Measurements from ENCODE around the gene CADM2.

CADM2 gene

DNA sequence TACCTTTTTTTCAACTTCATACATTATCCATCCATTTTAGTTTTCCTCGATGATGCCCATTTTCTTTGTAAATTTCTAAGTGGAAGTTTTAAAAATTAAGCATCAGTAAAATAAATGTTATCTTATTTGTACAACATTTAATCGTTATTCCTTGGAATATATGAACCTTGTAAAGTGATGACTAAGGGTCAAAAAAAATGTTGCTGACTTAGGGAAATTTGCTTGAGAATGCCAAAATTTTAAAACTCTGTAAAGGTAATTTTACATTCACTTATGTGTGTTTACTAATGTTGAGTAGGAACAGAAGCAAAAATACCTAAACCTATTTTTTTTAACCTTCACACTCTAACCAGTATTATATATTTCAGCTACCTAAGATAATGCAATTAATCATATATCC, 1115.0 kb downstream of the CADM2 start:
- H3K4me3 ChIP-seq (ENCODE audit: low read depth, low read length) = no peak overlapping the region
- TF ChIP-seq, protein P1, sequence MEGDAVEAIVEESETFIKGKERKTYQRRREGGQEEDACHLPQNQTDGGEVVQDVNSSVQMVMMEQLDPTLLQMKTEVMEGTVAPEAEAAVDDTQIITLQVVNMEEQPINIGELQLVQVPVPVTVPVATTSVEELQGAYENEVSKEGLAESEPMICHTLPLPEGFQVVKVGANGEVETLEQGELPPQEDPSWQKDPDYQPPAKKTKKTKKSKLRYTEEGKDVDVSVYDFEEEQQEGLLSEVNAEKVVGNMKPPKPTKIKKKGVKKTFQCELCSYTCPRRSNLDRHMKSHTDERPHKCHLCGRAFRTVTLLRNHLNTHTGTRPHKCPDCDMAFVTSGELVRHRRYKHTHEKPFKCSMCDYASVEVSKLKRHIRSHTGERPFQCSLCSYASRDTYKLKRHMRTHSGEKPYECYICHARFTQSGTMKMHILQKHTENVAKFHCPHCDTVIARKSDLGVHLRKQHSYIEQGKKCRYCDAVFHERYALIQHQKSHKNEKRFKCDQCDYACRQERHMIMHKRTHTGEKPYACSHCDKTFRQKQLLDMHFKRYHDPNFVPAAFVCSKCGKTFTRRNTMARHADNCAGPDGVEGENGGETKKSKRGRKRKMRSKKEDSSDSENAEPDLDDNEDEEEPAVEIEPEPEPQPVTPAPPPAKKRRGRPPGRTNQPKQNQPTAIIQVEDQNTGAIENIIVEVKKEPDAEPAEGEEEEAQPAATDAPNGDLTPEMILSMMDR (conservative IDR thresholded peaks at IDR 0.05; ENCODE audit: low read depth, low read length) = no peak
- DNase-seq (ENCODE audit: low read depth) = no peak

DNA sequence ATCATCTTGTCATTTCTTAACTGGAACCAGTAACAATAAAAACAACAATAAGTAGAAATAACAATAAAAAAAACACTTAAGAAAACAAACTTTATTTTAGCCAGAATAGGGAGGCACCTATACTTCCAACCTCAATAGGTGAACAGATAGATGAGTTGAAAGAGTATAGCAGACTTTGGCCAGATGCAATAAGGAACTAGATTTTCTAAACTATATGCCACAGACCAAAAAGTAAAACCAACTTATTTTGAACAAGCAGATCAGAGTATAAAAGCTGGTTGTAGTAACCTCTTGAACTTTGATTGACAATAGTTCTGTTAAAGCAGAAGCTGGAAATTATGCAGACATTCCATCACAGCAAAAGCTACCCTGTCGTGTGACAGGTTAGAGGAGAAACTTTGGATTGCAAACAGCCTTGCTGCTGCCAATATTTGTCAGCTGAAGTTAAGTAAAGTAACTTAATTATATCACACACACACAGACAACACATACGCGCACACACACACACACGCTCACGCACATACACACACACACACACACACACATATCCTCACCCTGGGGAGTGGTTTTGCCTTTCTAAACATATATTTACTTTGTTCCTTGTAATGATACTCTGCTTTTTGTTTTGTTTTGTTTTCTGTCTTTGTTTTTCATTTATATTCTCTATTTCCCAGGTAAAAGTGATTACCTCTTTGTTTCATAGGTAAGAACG, 1128.5 kb downstream of the CADM2 start:
- no peak for DNase-seq (ENCODE audit: low read depth)
- H3K4me3 ChIP-seq (ENCODE audit: low read depth, low read length) = no peak overlapping the region
- TF ChIP-seq, protein P1 (conservative IDR thresholded peaks at IDR 0.05; ENCODE audit: low read depth, low read length) = no peak

DNA sequence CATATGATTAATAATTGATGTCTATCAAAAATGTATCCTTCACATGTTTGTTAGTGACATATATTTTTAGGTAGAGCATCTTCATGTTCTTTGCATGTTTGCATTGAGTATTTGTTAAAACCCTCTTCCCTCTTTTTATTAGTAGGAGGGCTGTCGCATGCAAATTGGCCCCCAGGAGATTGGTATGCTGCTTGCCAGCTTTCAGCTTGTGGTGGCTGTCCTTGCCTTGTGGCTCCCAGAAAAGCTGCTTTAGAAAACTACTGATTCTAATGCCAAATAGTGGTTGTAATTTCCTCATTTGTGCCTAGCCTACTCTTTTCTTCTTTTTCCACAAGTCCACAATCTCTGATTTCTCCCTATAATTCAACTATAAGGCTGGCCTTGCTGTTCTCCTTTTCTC, 1145.4 kb downstream of the CADM2 start:
- no peak for DNase-seq (ENCODE audit: low read depth)
- TF ChIP-seq, protein P1 (conservative IDR thresholded peaks at IDR 0.05; ENCODE audit: low read depth, low read length) = no peak
- H3K4me3 ChIP-seq (ENCODE audit: low read depth, low read length) = no peak overlapping the region

DNA sequence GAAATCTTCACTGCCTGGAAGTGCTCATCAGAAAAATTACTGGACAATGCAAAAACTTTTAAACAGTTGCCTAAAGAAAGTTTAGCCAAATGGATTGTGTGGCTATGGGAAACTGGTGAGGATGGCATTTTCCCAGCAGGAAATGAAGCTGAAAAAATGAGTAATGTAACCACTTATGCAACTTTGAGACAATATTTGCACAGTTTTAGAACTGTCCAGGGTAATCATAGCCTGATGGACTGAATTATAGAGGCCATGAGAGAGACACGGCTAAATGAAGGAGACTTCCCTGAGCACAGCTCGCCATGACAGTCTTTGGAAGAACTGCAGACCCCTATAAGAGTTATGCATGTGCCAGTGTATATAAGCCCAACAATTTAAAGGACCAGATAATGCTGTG, 1150.6 kb downstream of the CADM2 start:
- TF ChIP-seq, protein P1 (conservative IDR thresholded peaks at IDR 0.05; ENCODE audit: low read depth, low read length) = no peak
- DNase-seq (ENCODE audit: low read depth) = no peak
- no peak overlapping the region for H3K4me3 ChIP-seq (ENCODE audit: low read depth, low read length)

Measured in choroid plexus epithelial cell (primary cell).